GM18505 (cell line): ENCODE results near the gene SPTBN5.
A peak's percentile ranks its signal among the peaks of the same experiment; 100 is the strongest.

ENCODE experiments used
- ATAC-seq: cut with Tn5 transposase; IDR thresholded peaks from one replicate; pipeline ENCODE4 v1.9.1; 2021; ENCODE audit not compliant: unreplicated experiment
- POLR2A ChIP-seq: IDR thresholded peaks from 4 replicates; pipeline ENCODE4 v1.6.1; 2011; ENCODE audit warnings: borderline replicate concordance; ENCODE audit not compliant: insufficient read depth, insufficient read length; ENCODE audit errors: extremely low read depth

Gene SPTBN5

GRCh38 chr15:41930867-41931222 lies 37.0 kb upstream of the SPTBN5 start:
- no peak for ATAC-seq
- no peak for TF ChIP-seq POLR2A

- no peak for TF ChIP-seq POLR2A
- ATAC-seq = no peak
Measured at GRCh38 chr15:41930221-41930866, 36.5 kb upstream of the SPTBN5 start.

- ATAC-seq = peak; percentile 58
- TF ChIP-seq POLR2A = no peak
Measured at GRCh38 chr15:41928637-41929620, 35.1 kb upstream of the SPTBN5 start.

GRCh38 chr15:41928100-41928499 lies 34.2 kb upstream of the SPTBN5 start:
- no peak for ATAC-seq
- no peak for TF ChIP-seq POLR2A

- ATAC-seq = no peak
- no peak for TF ChIP-seq POLR2A
Measured at GRCh38 chr15:41927536-41927935, 33.7 kb upstream of the SPTBN5 start.

GRCh38 chr15:41926185-41927056 lies 32.6 kb upstream of the SPTBN5 start:
- TF ChIP-seq POLR2A = no peak
- no peak for ATAC-seq

GRCh38 chr15:41925086-41925608 lies 31.3 kb upstream of the SPTBN5 start:
- ATAC-seq = no peak
- TF ChIP-seq POLR2A = no peak

GRCh38 chr15:41923401-41923997 lies 29.6 kb upstream of the SPTBN5 start:
- no peak for ATAC-seq
- TF ChIP-seq POLR2A = no peak

GRCh38 chr15:41922353-41922752 lies 28.5 kb upstream of the SPTBN5 start:
- no peak for ATAC-seq
- TF ChIP-seq POLR2A = no peak

GRCh38 chr15:41921639-41922038 lies 27.8 kb upstream of the SPTBN5 start:
- TF ChIP-seq POLR2A = no peak
- no peak for ATAC-seq

- no peak for TF ChIP-seq POLR2A
- no peak for ATAC-seq
Measured at GRCh38 chr15:41921167-41921566, 27.3 kb upstream of the SPTBN5 start.

GRCh38 chr15:41919954-41920538 lies 26.2 kb upstream of the SPTBN5 start:
- no peak for TF ChIP-seq POLR2A
- no peak for ATAC-seq

- TF ChIP-seq POLR2A = no peak
- ATAC-seq = no peak
Measured at GRCh38 chr15:41919201-41919820, 25.5 kb upstream of the SPTBN5 start.
